Stimulated activated CD8-positive, alpha-beta memory T cell treated with anti-CD3 and anti-CD28 coated beads, Interleukin-12 subunit alpha, Interleukin-12 subunit beta, amount 100 ng/mL, for 24 hours (primary cell): ENCODE measurements around the gene CAPN10.
"Not testable (repeated sequence)": the region's sequence is repeated elsewhere in the genome, so short reads cannot be mapped to it uniquely, and the experiment has no call there.

ENCODE experiments used
- DNase-seq: peaks from one replicate; pipeline ENCODE4 v3.0.0-alpha.2; 2020; ENCODE audit errors: extremely low read depth

Gene CAPN10, protein sequence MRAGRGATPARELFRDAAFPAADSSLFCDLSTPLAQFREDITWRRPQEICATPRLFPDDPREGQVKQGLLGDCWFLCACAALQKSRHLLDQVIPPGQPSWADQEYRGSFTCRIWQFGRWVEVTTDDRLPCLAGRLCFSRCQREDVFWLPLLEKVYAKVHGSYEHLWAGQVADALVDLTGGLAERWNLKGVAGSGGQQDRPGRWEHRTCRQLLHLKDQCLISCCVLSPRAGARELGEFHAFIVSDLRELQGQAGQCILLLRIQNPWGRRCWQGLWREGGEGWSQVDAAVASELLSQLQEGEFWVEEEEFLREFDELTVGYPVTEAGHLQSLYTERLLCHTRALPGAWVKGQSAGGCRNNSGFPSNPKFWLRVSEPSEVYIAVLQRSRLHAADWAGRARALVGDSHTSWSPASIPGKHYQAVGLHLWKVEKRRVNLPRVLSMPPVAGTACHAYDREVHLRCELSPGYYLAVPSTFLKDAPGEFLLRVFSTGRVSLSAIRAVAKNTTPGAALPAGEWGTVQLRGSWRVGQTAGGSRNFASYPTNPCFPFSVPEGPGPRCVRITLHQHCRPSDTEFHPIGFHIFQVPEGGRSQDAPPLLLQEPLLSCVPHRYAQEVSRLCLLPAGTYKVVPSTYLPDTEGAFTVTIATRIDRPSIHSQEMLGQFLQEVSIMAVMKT

GRCh38 chr2:240586198-240586918, at the start of gene CAPN10:
Gene CAPN10, plus strand, starts transcription at chr2:240586734. Its CDS starts 178 bp downstream, at chr2:240586912.
- DNase-seq: peak; percentile 93

DNA sequence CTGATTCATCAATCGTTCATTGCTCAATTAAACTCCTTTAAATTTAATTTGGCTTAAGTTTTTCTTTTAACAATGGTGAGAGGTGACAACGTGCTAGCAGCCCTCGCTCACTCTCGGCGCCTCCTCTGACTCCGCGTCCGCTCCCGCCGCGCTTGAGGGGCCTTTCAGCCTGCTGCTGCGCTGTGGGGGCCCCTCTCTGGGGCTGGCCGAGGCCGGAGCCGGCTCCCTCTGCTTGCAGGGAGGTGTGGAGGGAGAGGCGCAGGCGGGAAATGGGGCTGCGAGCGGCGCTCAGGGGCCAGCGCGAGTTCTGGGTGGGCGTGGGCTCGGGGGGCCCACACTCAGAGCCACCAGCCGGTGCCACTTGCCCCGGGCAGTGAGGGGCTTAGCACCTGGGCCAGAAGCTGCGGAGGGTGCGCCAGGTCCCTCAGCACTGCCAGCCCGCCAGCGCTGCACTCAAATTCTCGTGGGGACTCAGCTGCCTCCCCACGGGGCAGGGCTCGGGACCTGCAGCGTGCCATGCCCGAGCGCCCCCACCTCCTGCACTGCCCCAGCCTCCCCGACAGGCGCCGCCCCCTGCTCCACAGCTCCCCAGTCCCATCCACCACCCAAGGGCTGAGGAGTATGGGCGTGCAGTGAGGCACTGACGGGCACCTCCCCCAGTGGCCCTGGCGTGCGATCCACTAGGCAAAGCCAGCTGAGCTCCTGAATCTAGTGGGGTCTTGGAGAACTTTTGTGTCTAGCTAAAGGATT, 48.3 kb upstream of the CAPN10 start:
- no peak for DNase-seq

GRCh38 chr2:240539101-240539500, 47.4 kb upstream of the CAPN10 start:
- DNase-seq: not testable (repeated sequence)

DNA sequence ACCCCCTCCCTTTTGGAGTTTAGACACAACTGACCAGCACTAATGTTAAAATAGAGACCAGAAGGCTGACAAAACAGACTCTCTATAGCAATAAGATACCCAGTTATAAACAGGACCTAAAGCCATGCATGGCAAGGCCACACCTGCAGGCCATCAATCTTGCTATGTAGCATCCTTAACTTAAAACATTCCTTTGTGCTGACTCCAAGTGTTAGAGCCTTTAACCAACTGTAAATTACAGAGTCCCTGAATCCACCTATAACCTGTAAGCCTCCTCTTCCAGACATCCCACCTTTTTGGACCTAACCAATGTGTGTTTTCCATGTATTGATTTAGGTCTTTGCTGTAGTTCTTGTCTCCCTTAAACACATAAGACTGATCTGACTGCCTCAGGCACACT, 46.6 kb upstream of the CAPN10 start:
- DNase-seq: no peak

GRCh38 chr2:240551288-240551687, 35.2 kb upstream of the CAPN10 start:
- no peak for DNase-seq

DNA sequence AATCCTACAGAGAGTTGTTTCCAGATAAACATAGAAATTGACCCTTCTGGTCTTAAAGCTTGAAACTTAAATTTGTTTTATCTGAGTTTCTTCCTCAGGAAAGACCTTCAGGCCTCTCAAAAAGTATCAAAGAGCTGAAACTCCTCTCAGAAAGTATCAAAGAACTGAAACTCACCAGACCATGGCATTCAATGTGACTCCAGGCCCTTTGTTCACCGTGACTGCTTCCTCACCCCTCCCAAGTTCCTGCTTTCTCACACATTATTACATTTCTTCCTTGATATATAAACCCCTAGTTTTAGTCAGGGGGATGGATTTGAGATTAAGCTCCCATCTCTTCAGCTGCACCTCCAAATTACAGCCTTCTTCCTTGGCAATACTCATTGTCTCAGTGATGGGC, 34.7 kb upstream of the CAPN10 start:
- DNase-seq: no peak

DNA sequence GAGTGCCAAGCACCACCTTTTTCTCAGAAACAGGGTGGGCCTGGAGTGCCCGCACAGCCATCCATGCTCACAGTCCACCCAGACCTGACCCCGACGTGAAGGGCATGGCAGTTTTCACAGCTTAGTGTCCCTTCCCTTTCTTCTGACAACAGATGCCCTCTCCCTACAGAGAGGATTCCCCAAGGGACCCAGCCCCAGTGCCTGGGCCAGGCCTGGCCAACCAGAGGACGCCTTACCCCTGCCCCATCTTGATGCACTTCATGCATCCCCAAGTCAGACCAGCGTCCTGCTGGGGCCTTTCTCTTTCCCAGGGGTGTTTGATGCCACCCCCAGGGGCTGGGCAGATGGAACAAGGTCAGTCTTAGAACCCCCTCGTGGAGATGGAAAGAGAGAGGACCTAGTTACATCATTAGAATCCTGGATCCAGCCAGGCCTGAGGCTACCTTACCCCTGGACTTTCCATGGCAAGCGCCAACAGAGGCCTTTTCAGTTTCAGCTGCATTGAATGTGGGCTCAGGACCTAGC, 32.5 kb upstream of the CAPN10 start:
- no peak for DNase-seq

- no peak for DNase-seq
These were observed 31.6 kb upstream of the CAPN10 start for GRCh38 chr2:240554767-240555493.

GRCh38 chr2:240555541-240556250, 30.8 kb upstream of the CAPN10 start:
- DNase-seq: no peak

DNA sequence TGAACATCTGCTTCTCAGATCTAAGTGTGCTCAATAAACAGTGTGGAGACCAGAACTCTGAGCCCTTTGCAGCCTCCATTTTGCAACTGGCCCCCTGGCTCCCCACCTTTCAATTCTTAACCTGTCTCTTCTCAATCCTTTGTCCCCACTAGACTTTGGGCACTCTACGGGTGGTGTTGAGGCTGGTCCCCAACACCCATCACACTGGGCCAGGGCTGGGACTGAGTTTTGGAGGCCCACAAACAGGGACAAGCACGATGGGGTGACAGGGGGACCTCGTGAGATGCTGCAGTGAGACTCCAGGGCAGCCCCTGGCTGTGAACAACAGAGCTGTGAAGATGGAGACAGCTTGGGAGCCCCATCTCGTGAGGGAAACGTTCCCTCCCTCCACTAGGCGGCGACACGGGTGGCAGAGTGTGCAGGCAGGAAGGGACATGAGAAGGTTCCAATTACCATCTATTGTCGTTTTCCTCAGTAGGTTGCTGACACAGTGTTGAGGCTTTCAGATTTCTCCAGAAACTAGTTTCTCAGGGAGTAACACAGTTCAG, 29.9 kb upstream of the CAPN10 start:
- DNase-seq: no peak

GRCh38 chr2:240557101-240557751, 29.3 kb upstream of the CAPN10 start:
- DNase-seq: no peak

- no peak for DNase-seq
These were observed 28.7 kb upstream of the CAPN10 start, which contains the start of gene ANKMY1 for GRCh38 chr2:240557808-240558207. Gene ANKMY1, minus strand, starts transcription at chr2:240557988. Its CDS starts 653 bp downstream, at chr2:240557335.

DNA sequence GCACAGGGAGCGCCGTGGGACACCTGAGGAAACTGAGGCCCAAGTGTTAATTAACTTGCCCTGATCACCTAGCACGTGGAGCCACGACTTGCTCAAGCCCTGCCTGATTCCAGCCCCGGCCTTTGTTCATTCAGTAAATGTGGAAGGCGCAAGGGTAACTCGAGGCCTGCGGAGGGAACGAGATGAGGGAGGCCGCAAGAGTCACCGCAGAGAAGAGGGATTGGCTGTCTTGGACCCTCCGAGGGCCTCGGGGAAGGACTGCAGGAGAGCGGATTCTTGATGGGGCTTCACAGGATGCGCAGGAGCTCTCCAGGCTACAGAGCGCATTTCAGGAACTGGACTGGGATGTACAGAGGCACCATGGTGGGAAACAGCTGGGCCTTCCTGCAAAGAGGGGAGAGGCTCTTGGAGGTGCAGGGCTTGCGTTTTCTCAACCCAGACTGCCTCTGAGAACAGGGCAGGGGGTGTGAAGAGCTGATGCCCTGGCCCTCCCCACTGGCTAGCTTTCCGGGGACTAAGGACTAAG, 28.2 kb upstream of the CAPN10 start:
- DNase-seq: no peak

DNA sequence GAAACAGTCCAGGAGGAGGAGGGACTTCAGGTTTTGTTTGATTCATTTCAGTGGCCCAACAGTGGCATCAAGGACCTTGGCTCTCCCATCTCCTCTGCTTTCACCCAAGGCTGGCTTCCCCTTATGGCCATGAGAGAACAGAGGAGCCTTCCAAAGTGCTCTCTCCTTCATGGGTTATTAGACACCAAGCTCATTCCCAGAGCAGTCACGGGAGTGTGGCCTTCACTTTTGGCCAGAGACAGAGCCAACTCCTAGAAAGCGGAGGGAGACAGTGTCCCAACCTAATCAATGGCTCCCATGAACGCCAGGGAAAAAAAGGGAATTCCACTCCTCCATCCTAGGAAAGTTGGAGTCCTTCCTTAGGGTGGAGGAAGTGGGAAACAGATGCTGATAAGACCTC, 27.2 kb upstream of the CAPN10 start:
- no peak for DNase-seq

- peak; percentile 76 for DNase-seq
These were observed 26.5 kb upstream of the CAPN10 start, which contains the start of gene DUSP28 for GRCh38 chr2:240560084-240560479. Gene DUSP28, plus strand, starts transcription at chr2:240560357. Its CDS starts 328 bp downstream, at chr2:240560685.

- DNase-seq: peak; percentile 99
These were observed 25.8 kb upstream of the CAPN10 start for GRCh38 chr2:240560480-240561324.

- DNase-seq: no peak
These were observed 25.1 kb upstream of the CAPN10 start for GRCh38 chr2:240561325-240561971.
